Neural crest cell (in vitro differentiated cells): ENCODE results near the gene PLP1. TPM values are rescaled to one million over a fixed set of nuclear protein-coding genes. Genes with fewer than 3 reads are reported as not detected.
A peak's percentile ranks its signal among the peaks of the same experiment; 100 is the strongest.
"Not testable (repeated sequence)": the region's sequence is repeated elsewhere in the genome, so short reads cannot be mapped to it uniquely, and the experiment has no call there.

ENCODE experiments used
- DNase-seq: peaks from one replicate; pipeline ENCODE4 v3.0.0; 2021; ENCODE audit warnings: low read depth, mixed read lengths, low spot score
- H3K27ac Mint-ChIP-seq: one replicate; pipeline ENCODE4 v1.8.0; 2021; ENCODE audit warnings: mild to moderate bottlenecking, mixed read lengths; ENCODE audit not compliant: unreplicated experiment
- H3K27me3 Mint-ChIP-seq: 2 replicates; pipeline ENCODE4 v1.8.0; 2021; ENCODE audit warnings: low read depth, mild to moderate bottlenecking, mixed read lengths
- H3K36me3 Mint-ChIP-seq: 2 replicates; pipeline ENCODE4 v1.8.0; 2021; ENCODE audit warnings: low read depth, mild to moderate bottlenecking, mixed read lengths
- H3K4me1 Mint-ChIP-seq: 2 replicates; pipeline ENCODE4 v1.8.0; 2021; ENCODE audit warnings: mixed read lengths
- H3K4me3 Mint-ChIP-seq: one replicate; pipeline ENCODE4 v1.8.0; 2021; ENCODE audit warnings: mild to moderate bottlenecking, mixed read lengths
- H3K9me3 Mint-ChIP-seq: 2 replicates; pipeline ENCODE4 v1.8.0; 2021; ENCODE audit warnings: mixed read lengths
- total RNA-seq: library from RNA; stranded (reverse); gene quantifications from 2 replicates; pipeline ENCODE4 v1.2.1, GENCODE V29; 2021
- TF ChIP-seq, protein P1 (sequence below): fragments of 200-600 bp; sonication (generic); conservative IDR thresholded peaks from 2 replicates; pipeline ENCODE4 v1.5.0; 2021; ENCODE audit warnings: antibody characterized with exemption, mild to moderate bottlenecking

The PLP1 gene
- total RNA-seq, 1 donor from 2014 or later: 265 TPM

DNA sequence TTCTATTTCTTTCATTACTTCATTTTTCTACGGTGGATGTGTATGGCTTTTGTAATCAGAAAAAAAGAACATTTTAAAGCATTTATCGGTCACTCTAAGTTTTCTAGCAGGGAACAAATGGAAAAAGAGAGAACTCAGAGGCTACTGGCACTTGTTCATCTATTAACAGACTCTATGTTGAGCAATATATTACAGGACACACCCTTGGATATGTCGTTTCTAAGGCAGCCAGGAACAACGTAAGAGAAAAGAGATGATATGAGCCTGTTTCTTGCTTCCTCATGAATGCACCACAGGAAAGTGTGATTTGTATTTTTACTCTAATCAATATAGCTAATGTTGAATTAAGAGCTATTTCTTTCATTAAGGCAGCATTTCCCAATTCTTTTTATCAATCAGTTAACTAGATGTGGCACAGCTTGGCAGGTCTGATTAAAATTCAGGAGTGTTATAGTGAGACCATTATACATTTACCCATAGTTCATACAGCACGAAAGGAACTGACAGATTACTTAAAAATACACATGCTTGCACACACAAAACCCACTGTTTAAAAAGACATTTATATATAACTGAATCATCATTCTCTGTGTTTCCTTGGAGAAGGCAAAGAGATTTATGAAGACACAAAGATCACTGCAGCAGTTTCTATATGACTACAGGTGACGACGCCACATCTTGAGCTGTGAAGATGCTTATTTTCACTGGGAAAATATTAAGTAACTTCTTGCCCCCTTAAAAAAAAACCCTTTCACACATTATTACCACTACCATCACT is 42.4 kb downstream of the PLP1 start:
- Mint-ChIP-seq H3K4me3 (no peak overlapping the region), H3K36me3 (no peaks in the 10 kb centered on the region), H3K4me1 (peaks cover 4% of the 10 kb centered on the region), H3K9me3 (peaks cover 5% of the 10 kb centered on the region), H3K27me3 (peaks cover 13% of the 10 kb centered on the region), H3K27ac (no peak overlapping the region)
- TF ChIP-seq, protein P1, sequence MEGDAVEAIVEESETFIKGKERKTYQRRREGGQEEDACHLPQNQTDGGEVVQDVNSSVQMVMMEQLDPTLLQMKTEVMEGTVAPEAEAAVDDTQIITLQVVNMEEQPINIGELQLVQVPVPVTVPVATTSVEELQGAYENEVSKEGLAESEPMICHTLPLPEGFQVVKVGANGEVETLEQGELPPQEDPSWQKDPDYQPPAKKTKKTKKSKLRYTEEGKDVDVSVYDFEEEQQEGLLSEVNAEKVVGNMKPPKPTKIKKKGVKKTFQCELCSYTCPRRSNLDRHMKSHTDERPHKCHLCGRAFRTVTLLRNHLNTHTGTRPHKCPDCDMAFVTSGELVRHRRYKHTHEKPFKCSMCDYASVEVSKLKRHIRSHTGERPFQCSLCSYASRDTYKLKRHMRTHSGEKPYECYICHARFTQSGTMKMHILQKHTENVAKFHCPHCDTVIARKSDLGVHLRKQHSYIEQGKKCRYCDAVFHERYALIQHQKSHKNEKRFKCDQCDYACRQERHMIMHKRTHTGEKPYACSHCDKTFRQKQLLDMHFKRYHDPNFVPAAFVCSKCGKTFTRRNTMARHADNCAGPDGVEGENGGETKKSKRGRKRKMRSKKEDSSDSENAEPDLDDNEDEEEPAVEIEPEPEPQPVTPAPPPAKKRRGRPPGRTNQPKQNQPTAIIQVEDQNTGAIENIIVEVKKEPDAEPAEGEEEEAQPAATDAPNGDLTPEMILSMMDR: no peak
- no peak for DNase-seq

DNA sequence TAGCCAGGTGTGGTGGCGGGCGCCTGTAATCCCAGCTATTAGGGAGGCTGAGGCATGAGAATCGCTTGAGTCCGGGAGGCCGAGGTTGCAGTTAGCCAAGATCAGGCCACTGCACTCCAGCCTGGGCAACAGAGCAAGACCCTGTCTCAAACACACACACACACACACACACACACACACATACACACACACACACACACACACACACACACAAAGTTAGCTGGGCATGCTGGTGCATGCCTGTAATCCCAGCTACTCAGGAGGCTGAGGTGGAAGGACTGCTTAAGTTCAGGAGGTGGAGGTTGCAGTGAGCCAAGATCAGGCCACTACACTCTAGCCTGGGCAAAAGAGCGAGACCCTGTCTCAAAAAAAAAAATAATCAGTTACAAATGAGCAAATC is 44.2 kb downstream of the PLP1 start:
- not testable (repeated sequence) for H3K27ac Mint-ChIP-seq, H3K36me3 Mint-ChIP-seq, H3K4me3 Mint-ChIP-seq, H3K4me1 Mint-ChIP-seq, H3K9me3 Mint-ChIP-seq, DNase-seq
- H3K27me3 Mint-ChIP-seq: peaks cover 19% of the 10 kb centered on the region

DNA sequence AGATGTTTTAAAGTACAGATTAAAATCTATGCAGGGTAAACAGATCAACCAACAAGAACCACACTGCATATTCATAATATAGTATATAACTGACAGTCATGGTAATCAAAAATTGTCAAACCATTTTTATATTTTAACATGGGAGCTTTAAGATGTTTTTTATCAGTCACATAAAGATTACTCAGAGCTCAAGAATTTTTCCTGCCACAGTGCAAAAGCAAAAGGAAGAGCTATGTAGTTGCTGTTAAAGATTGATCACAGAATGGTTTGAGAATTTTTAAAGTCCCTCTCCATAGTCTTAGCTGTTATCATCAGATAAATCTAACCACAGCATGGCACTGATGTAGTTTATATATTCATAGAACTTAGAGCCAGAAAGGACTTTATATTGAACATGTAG is 47.0 kb downstream of the PLP1 start:
- TF ChIP-seq, protein P1: no peak
- H3K9me3 Mint-ChIP-seq: no peaks in the 10 kb centered on the region
- H3K27me3 Mint-ChIP-seq: peaks cover 22% of the 10 kb centered on the region
- DNase-seq: no peak
- H3K27ac Mint-ChIP-seq: no peak overlapping the region
- H3K4me3 Mint-ChIP-seq: no peak overlapping the region
- no peaks in the 10 kb centered on the region for H3K4me1 Mint-ChIP-seq
- H3K36me3 Mint-ChIP-seq: no peaks in the 10 kb centered on the region

DNA sequence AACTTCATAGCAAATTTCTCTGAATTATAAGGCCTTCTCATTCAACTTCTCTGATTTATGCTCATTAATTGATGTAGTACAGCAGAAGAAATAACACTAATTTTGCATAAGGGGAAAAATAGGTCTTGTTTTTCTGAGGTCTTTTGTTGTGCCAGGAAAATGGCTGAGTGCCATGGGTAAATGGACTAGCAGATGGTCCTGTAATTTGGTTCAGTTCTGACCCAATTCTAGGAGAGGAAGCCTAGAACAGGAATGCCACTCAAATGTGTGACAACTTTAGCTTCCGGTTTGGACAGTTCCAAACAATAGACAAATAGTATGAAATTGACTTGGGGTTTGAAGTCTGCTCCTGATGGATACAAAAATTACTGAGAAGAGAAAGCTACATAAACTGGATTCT is 49.2 kb downstream of the PLP1 start:
- Mint-ChIP-seq H3K27ac (no peak overlapping the region), H3K36me3 (no peaks in the 10 kb centered on the region), H3K4me1 (no peaks in the 10 kb centered on the region), H3K4me3 (no peak overlapping the region), H3K27me3 (peaks cover 18% of the 10 kb centered on the region), H3K9me3 (no peaks in the 10 kb centered on the region)
- TF ChIP-seq, protein P1: no peak
- DNase-seq: no peak

DNA sequence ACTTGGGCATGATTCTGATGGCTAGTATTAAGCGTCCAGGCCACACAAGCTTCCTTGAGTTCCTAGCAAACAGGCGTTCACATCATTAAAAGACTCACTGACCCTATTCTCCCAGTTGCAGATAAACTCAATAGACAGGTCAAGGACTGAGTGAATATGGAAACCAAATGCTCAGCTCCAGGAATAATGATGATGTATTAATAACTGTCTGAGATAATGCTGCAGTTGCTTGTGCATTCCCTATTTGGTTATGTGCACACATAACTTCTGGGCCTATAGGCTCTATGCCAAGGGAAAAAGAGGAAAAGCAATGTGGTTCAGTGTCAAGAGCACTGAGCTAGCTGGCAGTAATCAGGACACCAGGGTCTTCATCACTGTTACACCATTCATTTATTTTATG is 51.9 kb downstream of the PLP1 start:
- Mint-ChIP-seq H3K27me3 (peaks cover 16% of the 10 kb centered on the region), H3K4me1 (peaks cover 14% of the 10 kb centered on the region), H3K27ac (no peak overlapping the region), H3K4me3 (no peak overlapping the region), H3K9me3 (no peaks in the 10 kb centered on the region), H3K36me3 (no peaks in the 10 kb centered on the region)
- DNase-seq: no peak
- TF ChIP-seq, protein P1: no peak

DNA sequence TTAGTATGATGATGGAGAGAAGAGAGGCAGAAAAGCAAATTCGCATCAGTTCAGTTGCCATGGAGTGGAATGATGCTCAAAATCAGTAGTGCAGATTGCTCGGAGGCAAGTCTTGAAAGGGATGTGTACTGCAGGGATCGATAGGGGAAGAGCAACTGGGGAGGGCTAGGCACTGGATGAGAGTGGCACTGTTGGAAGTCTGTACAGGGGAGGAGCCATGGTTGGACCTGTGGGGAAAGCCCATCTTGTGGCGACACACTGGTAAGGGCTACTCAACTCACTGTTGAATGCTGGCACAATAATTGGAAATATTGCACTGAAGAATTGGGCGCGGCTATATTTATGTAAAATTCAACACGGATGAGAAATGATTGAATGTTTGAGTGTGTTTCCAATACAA is 54.2 kb downstream of the PLP1 start:
- Mint-ChIP-seq H3K27ac (no peak overlapping the region), H3K9me3 (no peaks in the 10 kb centered on the region), H3K4me1 (peaks cover 14% of the 10 kb centered on the region), H3K27me3 (peaks cover 10% of the 10 kb centered on the region), H3K4me3 (peak overlapping the region; percentile 28), H3K36me3 (no peaks in the 10 kb centered on the region)
- TF ChIP-seq, protein P1: no peak
- no peak for DNase-seq
